ENCODE data around the gene SNX10.

- TF ChIP-seq CTCF (IDR thresholded peaks at IDR 0.05) = no peak
- TF ChIP-seq POLR2AphosphoS5 (IDR thresholded peaks at IDR 0.05) = no peak
- no peak for TF ChIP-seq EP300 (IDR thresholded peaks at IDR 0.05)
- TF ChIP-seq POLR2A (IDR thresholded peaks at IDR 0.05) = no peak
Observed at GRCh38 chr7:26343320-26343832, 51.7 kb downstream of the SNX10 start.

Data from suprapubic skin (tissue), 4 donors.